Measurements from ENCODE around the gene NTNG1. TPM values are rescaled to one million over a fixed set of nuclear protein-coding genes. Genes with fewer than 3 reads are reported as not detected.

The NTNG1 gene
- total RNA-seq, 1 donor from 2014 or later, result 5.7 TPM

DNA sequence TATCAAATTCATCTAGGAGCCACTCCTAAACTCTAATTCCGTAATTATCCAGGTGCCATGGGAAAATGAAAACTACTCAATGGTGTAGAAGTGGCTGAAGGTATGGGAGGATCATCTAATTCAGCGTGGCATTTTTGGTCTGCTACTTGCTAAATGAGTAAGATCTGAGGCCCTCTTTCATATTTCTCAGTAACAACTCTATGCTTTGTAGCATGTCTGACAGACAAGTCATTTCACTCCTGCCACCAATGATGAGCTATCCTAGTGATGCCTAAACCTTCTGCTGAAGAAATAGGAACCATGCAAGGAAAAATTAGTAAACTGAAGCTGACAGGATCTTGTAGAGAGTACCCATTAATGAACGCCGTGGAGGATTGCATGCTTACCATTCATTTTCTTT is 145.3 kb downstream of the NTNG1 start:
- TF ChIP-seq, protein P1, sequence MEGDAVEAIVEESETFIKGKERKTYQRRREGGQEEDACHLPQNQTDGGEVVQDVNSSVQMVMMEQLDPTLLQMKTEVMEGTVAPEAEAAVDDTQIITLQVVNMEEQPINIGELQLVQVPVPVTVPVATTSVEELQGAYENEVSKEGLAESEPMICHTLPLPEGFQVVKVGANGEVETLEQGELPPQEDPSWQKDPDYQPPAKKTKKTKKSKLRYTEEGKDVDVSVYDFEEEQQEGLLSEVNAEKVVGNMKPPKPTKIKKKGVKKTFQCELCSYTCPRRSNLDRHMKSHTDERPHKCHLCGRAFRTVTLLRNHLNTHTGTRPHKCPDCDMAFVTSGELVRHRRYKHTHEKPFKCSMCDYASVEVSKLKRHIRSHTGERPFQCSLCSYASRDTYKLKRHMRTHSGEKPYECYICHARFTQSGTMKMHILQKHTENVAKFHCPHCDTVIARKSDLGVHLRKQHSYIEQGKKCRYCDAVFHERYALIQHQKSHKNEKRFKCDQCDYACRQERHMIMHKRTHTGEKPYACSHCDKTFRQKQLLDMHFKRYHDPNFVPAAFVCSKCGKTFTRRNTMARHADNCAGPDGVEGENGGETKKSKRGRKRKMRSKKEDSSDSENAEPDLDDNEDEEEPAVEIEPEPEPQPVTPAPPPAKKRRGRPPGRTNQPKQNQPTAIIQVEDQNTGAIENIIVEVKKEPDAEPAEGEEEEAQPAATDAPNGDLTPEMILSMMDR (IDR thresholded peaks at IDR 0.05), result no peak
- no peaks in the 10 kb centered on the region for H3K27me3 Mint-ChIP-seq
- no peak overlapping the region for H3K27ac Mint-ChIP-seq
- CTCF ChIA-PET, result interaction anchor here (1.0 kb wide), 1 partner anchor 220 kb away, joined by 3 read pairs; no protein-coding TSS in a partner anchor
- intact Hi-C loops (cut with micrococcal nuclease), result no loop called here
- no peak overlapping the region for H3K4me3 Mint-ChIP-seq
- ATAC-seq (ENCODE audit: low read depth) (no peak), DNase-seq (no peak)
- no peaks in the 10 kb centered on the region for H3K36me3 Mint-ChIP-seq (ENCODE audit: low read depth)
- no peaks in the 10 kb centered on the region for H3K9me3 Mint-ChIP-seq
- POLR2A ChIA-PET, result no interaction called here
- H3K4me1 Mint-ChIP-seq, result no peaks in the 10 kb centered on the region

DNA sequence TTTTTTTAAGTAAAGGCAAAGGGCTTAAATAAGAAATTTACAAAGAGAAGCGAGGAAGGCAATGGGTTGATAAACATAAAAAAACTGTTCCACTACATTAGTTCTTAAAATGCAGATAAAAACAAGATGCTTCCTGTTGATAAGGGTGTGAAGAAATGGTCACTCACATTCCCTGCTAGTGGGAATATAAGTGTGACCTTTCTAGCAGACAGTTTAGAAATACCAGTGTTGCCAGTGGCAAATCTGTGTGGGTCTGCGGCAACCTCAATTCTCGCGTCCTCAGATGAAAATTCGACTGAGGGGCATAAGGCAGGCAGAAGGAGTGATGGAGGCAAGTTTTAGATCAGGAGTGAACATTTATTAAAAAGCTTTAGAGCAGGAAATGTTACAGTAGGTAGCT is 151.1 kb downstream of the NTNG1 start:
- Mint-ChIP-seq H3K27ac (no peak overlapping the region), H3K36me3 (ENCODE audit: low read depth) (no peaks in the 10 kb centered on the region), H3K27me3 (no peaks in the 10 kb centered on the region), H3K4me3 (no peak overlapping the region), H3K4me1 (no peaks in the 10 kb centered on the region), H3K9me3 (no peaks in the 10 kb centered on the region)
- ChIA-PET CTCF (interaction anchor here (0.7 kb wide), 1 partner anchor 234 kb away, joined by 3 read pairs; no protein-coding TSS in a partner anchor), POLR2A (no interaction called here)
- intact Hi-C loops (cut with micrococcal nuclease), result no loop called here
- TF ChIP-seq, protein P1 (IDR thresholded peaks at IDR 0.05), result no peak
- DNase-seq (no peak), ATAC-seq (ENCODE audit: low read depth) (no peak)

DNA sequence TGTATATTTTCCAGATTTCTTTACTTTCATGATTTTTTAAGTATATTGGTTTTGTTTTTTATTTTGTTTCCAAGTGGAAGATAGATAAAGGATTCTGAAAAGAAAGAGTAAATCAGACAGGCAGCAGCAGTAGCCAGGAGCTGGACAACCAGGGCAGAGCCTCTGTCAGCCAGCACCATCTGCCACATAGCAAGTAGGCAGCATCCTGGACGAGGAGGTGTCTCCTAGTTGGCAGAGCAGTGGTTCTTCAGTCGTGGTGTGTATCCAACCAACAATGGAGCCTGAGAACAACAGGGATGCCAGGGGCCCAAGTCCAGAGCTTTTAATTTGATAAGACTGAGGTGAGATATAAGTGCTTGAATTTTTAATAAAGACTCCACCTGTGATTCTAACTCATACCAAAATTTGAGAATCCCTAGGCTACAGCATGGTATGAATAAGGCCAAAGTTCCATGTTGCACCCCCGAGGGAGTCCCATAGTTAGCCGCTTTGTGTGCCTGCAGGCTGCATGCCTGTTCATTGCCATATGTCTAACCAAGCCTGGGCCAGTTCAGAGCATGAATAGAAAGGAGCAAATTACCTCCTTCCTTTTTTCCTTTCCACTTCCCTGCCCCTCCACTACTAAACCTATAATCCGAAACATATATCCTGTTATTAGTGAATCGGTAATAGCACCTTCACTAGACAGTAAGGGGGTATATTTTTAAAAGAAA is 153.2 kb downstream of the NTNG1 start:
- intact Hi-C loops (cut with micrococcal nuclease), result no loop called here
- no peaks in the 10 kb centered on the region for H3K4me1 Mint-ChIP-seq
- H3K27ac Mint-ChIP-seq, result no peak overlapping the region
- H3K4me3 Mint-ChIP-seq, result no peak overlapping the region
- H3K27me3 Mint-ChIP-seq, result no peaks in the 10 kb centered on the region
- no peaks in the 10 kb centered on the region for H3K9me3 Mint-ChIP-seq
- ATAC-seq (ENCODE audit: low read depth), result no peak
- CTCF ChIA-PET, result no interaction called here
- TF ChIP-seq, protein P1 (IDR thresholded peaks at IDR 0.05), result no peak
- POLR2A ChIA-PET, result no interaction called here
- H3K36me3 Mint-ChIP-seq (ENCODE audit: low read depth), result no peaks in the 10 kb centered on the region
- no peak for DNase-seq

GRCh38 chr1:107294686-107295085 is 153.8 kb downstream of the NTNG1 start:
- intact Hi-C loops (cut with micrococcal nuclease), result no loop called here
- ChIA-PET CTCF (no interaction called here), POLR2A (no interaction called here)
- H3K27ac Mint-ChIP-seq, result no peak overlapping the region
- no peak for DNase-seq
- TF ChIP-seq, protein P1 (IDR thresholded peaks at IDR 0.05), result no peak
- no peak for ATAC-seq (ENCODE audit: low read depth)
- no peaks in the 10 kb centered on the region for H3K4me1 Mint-ChIP-seq
- no peaks in the 10 kb centered on the region for H3K27me3 Mint-ChIP-seq
- H3K4me3 Mint-ChIP-seq, result no peak overlapping the region
- no peaks in the 10 kb centered on the region for H3K36me3 Mint-ChIP-seq (ENCODE audit: low read depth)
- H3K9me3 Mint-ChIP-seq, result no peaks in the 10 kb centered on the region

DNA sequence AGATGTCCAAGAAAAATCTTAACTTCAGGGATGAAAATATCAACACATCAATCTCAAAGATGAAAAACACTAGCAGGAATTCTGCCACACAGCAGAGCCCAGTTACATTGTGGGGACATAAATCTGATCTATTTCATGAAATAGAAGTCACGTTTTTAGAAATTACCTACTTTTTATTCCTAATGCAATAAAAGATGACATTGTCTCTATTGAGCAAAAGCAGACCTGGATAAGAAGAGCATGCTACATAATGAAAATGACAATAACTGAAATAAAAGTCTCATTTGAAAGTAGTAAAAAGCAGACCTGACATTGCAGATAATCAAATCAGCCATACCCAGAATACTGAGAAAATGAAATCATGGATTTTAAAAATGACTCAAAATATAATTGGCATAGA is 156.8 kb downstream of the NTNG1 start:
- TF ChIP-seq, protein P1 (IDR thresholded peaks at IDR 0.05), result no peak
- H3K27me3 Mint-ChIP-seq, result no peaks in the 10 kb centered on the region
- no peak for ATAC-seq (ENCODE audit: low read depth)
- H3K4me1 Mint-ChIP-seq, result no peaks in the 10 kb centered on the region
- H3K36me3 Mint-ChIP-seq (ENCODE audit: low read depth), result no peaks in the 10 kb centered on the region
- no peak overlapping the region for H3K27ac Mint-ChIP-seq
- ChIA-PET CTCF (no interaction called here), POLR2A (no interaction called here)
- H3K4me3 Mint-ChIP-seq, result no peak overlapping the region
- DNase-seq, result no peak
- H3K9me3 Mint-ChIP-seq, result no peaks in the 10 kb centered on the region
- intact Hi-C loops (cut with micrococcal nuclease), result no loop called here

Measured in activated B cell treated with CpG ODN at 0.5 μM for 24 hours (primary cell).